Ectodermal cell (in vitro differentiated cells): ENCODE results near the gene KYNU. TPM values are rescaled to one million over a fixed set of nuclear protein-coding genes. Genes with fewer than 3 reads are reported as not detected.

Experiments used
- H3K27ac ChIP-seq: 2 replicates; pipeline ENCODE4 v1.7.0; 2013; ENCODE audit warnings: mild to moderate bottlenecking, low read depth, low read length; ENCODE audit not compliant: insufficient read depth, poor library complexity, severe bottlenecking
- H3K27me3 ChIP-seq: 2 replicates; pipeline ENCODE4 v1.7.0; 2013; ENCODE audit warnings: mild to moderate bottlenecking, low read length; ENCODE audit not compliant: insufficient read depth, control insufficient read depth, poor library complexity, severe bottlenecking
- H3K36me3 ChIP-seq: one replicate; pipeline ENCODE4 v1.7.0; 2013; ENCODE audit warnings: low read length; ENCODE audit not compliant: control insufficient read depth, insufficient read depth
- H3K4me1 ChIP-seq: one replicate; pipeline ENCODE4 v1.7.0; 2013; ENCODE audit warnings: low read length; ENCODE audit not compliant: control insufficient read depth, insufficient read depth
- H3K4me3 ChIP-seq: 2 replicates; pipeline ENCODE4 v1.7.0; 2013; ENCODE audit warnings: low read depth, low read length, control low read depth; ENCODE audit not compliant: insufficient read depth
- H3K9me3 ChIP-seq: 2 replicates; pipeline ENCODE4 v1.7.0; 2013; ENCODE audit warnings: mild to moderate bottlenecking, low read length, moderate library complexity; ENCODE audit not compliant: control insufficient read depth
- WGBS, 2 experiments: methylation state at CpG; one replicate each; pipeline ENCODE4 v1.1.7; 2013; ENCODE audit warnings: missing lambda C conversion rate in 2 of 2; 5-methylcytosine and 5-hydroxymethylcytosine counted together
- polyA plus RNA-seq, 4 experiments: library from polyadenylated mRNA; stranded (reverse); fragments of 50-300 nt; gene quantifications; one replicate each; pipeline ENCODE4 v1.2.3, GENCODE V29; 2013

The KYNU gene
- polyA plus RNA-seq (2013, experiment 1 of 4) = not detected
- polyA plus RNA-seq (2013, experiment 2 of 4) = 0.18 TPM
- 0.05 TPM for polyA plus RNA-seq (2013, experiment 3 of 4)
- polyA plus RNA-seq (2013, experiment 4 of 4) = not detected

GRCh38 chr2:142877216-142877838, at the start of gene KYNU:
KYNU (plus strand) TSS chr2:142877664; CDS start chr2:142885368, 7,704 bp downstream.
- WGBS, 2 experiments = 86 to 97% methylated on average over 1 to 2 of the region's 2 CpGs
- no peaks in the 10 kb centered on the region for H3K27me3 ChIP-seq
- no peak within 1 kb of the TSS for H3K27ac ChIP-seq
- H3K4me1 ChIP-seq = no peaks in the 10 kb centered on the region
- H3K36me3 ChIP-seq = no peaks in the 10 kb centered on the region
- no peaks in the 10 kb centered on the region for H3K9me3 ChIP-seq
- no peak within 1 kb of the TSS for H3K4me3 ChIP-seq

GRCh38 chr2:142834021-142834420, 43.4 kb upstream of the KYNU start:
- Histone ChIP-seq H3K27ac (no peak overlapping the region), H3K4me1 (no peaks in the 10 kb centered on the region), H3K36me3 (no peaks in the 10 kb centered on the region), H3K4me3 (no peak overlapping the region), H3K27me3 (no peaks in the 10 kb centered on the region), H3K9me3 (no peaks in the 10 kb centered on the region)
- 97 to 100% methylated on average over 1 of the region's 1 CpG for WGBS, 2 experiments

GRCh38 chr2:142840436-142840835, 37.0 kb upstream of the KYNU start:
- no peak overlapping the region for H3K27ac ChIP-seq
- no peaks in the 10 kb centered on the region for H3K4me1 ChIP-seq
- H3K27me3 ChIP-seq = no peaks in the 10 kb centered on the region
- no peaks in the 10 kb centered on the region for H3K9me3 ChIP-seq
- H3K36me3 ChIP-seq = no peaks in the 10 kb centered on the region
- H3K4me3 ChIP-seq = no peak overlapping the region

GRCh38 chr2:142841788-142842187, 35.7 kb upstream of the KYNU start:
- WGBS, 2 experiments = 83 to 100% methylated on average over 1 of the region's 2 CpGs
- H3K36me3 ChIP-seq = no peaks in the 10 kb centered on the region
- H3K9me3 ChIP-seq = no peaks in the 10 kb centered on the region
- H3K27me3 ChIP-seq = no peaks in the 10 kb centered on the region
- no peak overlapping the region for H3K27ac ChIP-seq
- H3K4me1 ChIP-seq = no peaks in the 10 kb centered on the region
- no peak overlapping the region for H3K4me3 ChIP-seq

- H3K27me3 ChIP-seq = no peaks in the 10 kb centered on the region
- no peaks in the 10 kb centered on the region for H3K4me1 ChIP-seq
- no peaks in the 10 kb centered on the region for H3K9me3 ChIP-seq
- no peaks in the 10 kb centered on the region for H3K36me3 ChIP-seq
- 88 to 92% methylated on average over 1 of the region's 1 CpG for WGBS, 2 experiments
- H3K4me3 ChIP-seq = no peak overlapping the region
- H3K27ac ChIP-seq = no peak overlapping the region
Observed at GRCh38 chr2:142842369-142842768, 35.1 kb upstream of the KYNU start.

- Histone ChIP-seq H3K27ac (no peak overlapping the region), H3K9me3 (no peaks in the 10 kb centered on the region), H3K4me1 (no peaks in the 10 kb centered on the region), H3K36me3 (no peaks in the 10 kb centered on the region), H3K27me3 (no peaks in the 10 kb centered on the region), H3K4me3 (no peak overlapping the region)
- WGBS, 2 experiments = 71% methylated on average over 1 of the region's 2 CpGs; no CpG with 5 or more reads in 1 of the 2 experiments
Observed at GRCh38 chr2:142843731-142844130, 33.7 kb upstream of the KYNU start.

GRCh38 chr2:142848023-142848606, 29.3 kb upstream of the KYNU start:
- H3K4me3 ChIP-seq = no peak overlapping the region
- WGBS, 2 experiments = 100% methylated on average over 1 to 2 of the region's 2 CpGs

GRCh38 chr2:142849820-142850219, 27.6 kb upstream of the KYNU start:
- 88 to 97% methylated on average over 3 of the region's 3 CpGs for WGBS, 2 experiments

More at GRCh38 chr2:142848023-142848606, 29.3 kb upstream of the KYNU start:
- Histone ChIP-seq H3K36me3 (no peaks in the 10 kb centered on the region), H3K27ac (no peak overlapping the region), H3K27me3 (no peaks in the 10 kb centered on the region), H3K4me1 (no peaks in the 10 kb centered on the region), H3K9me3 (no peaks in the 10 kb centered on the region)

GRCh38 chr2:142853912-142854311, 23.6 kb upstream of the KYNU start:
- Histone ChIP-seq H3K4me3 (no peak overlapping the region), H3K36me3 (no peaks in the 10 kb centered on the region), H3K27me3 (no peaks in the 10 kb centered on the region), H3K9me3 (no peaks in the 10 kb centered on the region), H3K27ac (no peak overlapping the region), H3K4me1 (no peaks in the 10 kb centered on the region)
- WGBS, 2 experiments = 88 to 90% methylated on average over 5 of the region's 6 CpGs

More at GRCh38 chr2:142849820-142850219, 27.6 kb upstream of the KYNU start:
- Histone ChIP-seq H3K9me3 (no peaks in the 10 kb centered on the region), H3K4me3 (no peak overlapping the region), H3K36me3 (no peaks in the 10 kb centered on the region), H3K27me3 (no peaks in the 10 kb centered on the region), H3K4me1 (no peaks in the 10 kb centered on the region), H3K27ac (no peak overlapping the region)

GRCh38 chr2:142857256-142858164, 20.0 kb upstream of the KYNU start:
- Histone ChIP-seq H3K4me1 (no peaks in the 10 kb centered on the region), H3K36me3 (no peaks in the 10 kb centered on the region), H3K4me3 (no peak overlapping the region), H3K9me3 (no peaks in the 10 kb centered on the region), H3K27ac (no peak overlapping the region), H3K27me3 (no peaks in the 10 kb centered on the region)
- WGBS, 2 experiments = 96% methylated on average over 3 to 4 of the region's 5 CpGs
